HEK293 (cell line): ENCODE data around the gene OVCH1.
"Not testable (repeated sequence)": the region's sequence is repeated elsewhere in the genome, so short reads cannot be mapped to it uniquely, and the experiment has no call there.

Source experiments
- CTCF ChIA-PET: fragments of 350-600 bp; formaldehyde crosslinking; extraction: SDS; loops from one replicate; lab custom pipeline; 2021; ENCODE audit warnings: antibody characterized with exemption; lab: Yijun Ruan, JAX
- POLR2A ChIA-PET: fragments of 300-600 bp; formaldehyde crosslinking; extraction: SDS; loops from one replicate; lab custom pipeline; 2020; ENCODE audit warnings: antibody characterized with exemption, inconsistent platforms; lab: Yijun Ruan, JAX
- H3K27ac ChIP-seq: fragments of 200-500 bp; sonication (Bioruptor generic); 2 replicates; pipeline ENCODE4 v1.5.1; 2014; ENCODE audit warnings: low read depth, low read length, control low read depth, inconsistent platforms; ENCODE audit errors: extremely low read depth
- H3K36me3 ChIP-seq, 2 experiments: fragments of 200-500 bp in 1 of 2; sonication (Bioruptor generic) in 1 of 2; 1 replicate in 1 of 2; 2 replicates in 1 of 2; pipeline ENCODE4 v1.5.1; 2014 to 2017; ENCODE audit warnings: inconsistent platforms in 2 of 2, low read length in 2 of 2; ENCODE audit not compliant: control insufficient read depth in 2 of 2, insufficient read depth in 1 of 2
- H3K4me1 ChIP-seq: fragments of 200-500 bp; sonication (Bioruptor generic); 2 replicates; pipeline ENCODE4 v1.5.1; 2014; ENCODE audit warnings: mild to moderate bottlenecking, low read length, inconsistent platforms; ENCODE audit not compliant: control insufficient read depth, insufficient read depth
- H3K4me3 ChIP-seq: 2 replicates; pipeline ENCODE4 v1.5.1; 2011; ENCODE audit warnings: low read depth, mild to moderate bottlenecking, control low read depth, low read length, moderate library complexity
- H3K9me3 ChIP-seq: fragments of 200-500 bp; sonication (Bioruptor generic); 2 replicates; pipeline ENCODE4 v1.5.1; 2014; ENCODE audit warnings: low read depth, low read length, inconsistent platforms; ENCODE audit not compliant: control insufficient read depth, insufficient read depth
- BCL11B ChIP-seq: fragments of 450-650 bp; formaldehyde crosslinking; IDR thresholded peaks from 2 replicates; pipeline ENCODE4 v1.5.1; 2016; ENCODE audit warnings: low read depth, missing biosample characterization, missing genetic modification characterization
- FEZF1 ChIP-seq: fragments of 450-650 bp; formaldehyde crosslinking; IDR thresholded peaks from 2 replicates; pipeline ENCODE4 v1.5.1; 2016; ENCODE audit warnings: missing biosample characterization, missing genetic modification characterization
- GFI1B ChIP-seq: fragments of 450-650 bp; formaldehyde crosslinking; IDR thresholded peaks from 2 replicates; pipeline ENCODE4 v1.5.1; 2016; ENCODE audit warnings: missing biosample characterization, missing genetic modification characterization
- KLF16 ChIP-seq: fragments of 450-650 bp; formaldehyde crosslinking; IDR thresholded peaks from 2 replicates; pipeline ENCODE4 v1.5.1; 2017; ENCODE audit warnings: missing biosample characterization, missing genetic modification characterization
- KLF7 ChIP-seq: fragments of 450-650 bp; formaldehyde crosslinking; IDR thresholded peaks from 2 replicates; pipeline ENCODE4 v1.5.1; 2016; ENCODE audit warnings: missing biosample characterization, missing genetic modification characterization, borderline replicate concordance
- KLF8 ChIP-seq: fragments of 450-650 bp; formaldehyde crosslinking; IDR thresholded peaks from 2 replicates; pipeline ENCODE4 v1.5.1; 2016; ENCODE audit warnings: missing biosample characterization, missing genetic modification characterization
- RBAK ChIP-seq: fragments of 450-650 bp; formaldehyde crosslinking; IDR thresholded peaks from 2 replicates; pipeline ENCODE4 v1.5.1; 2016; ENCODE audit warnings: missing biosample characterization, missing genetic modification characterization
- SP2 ChIP-seq: fragments of 450-650 bp; formaldehyde crosslinking; IDR thresholded peaks from 2 replicates; pipeline ENCODE4 v1.5.1; 2016; ENCODE audit warnings: missing biosample characterization, missing genetic modification characterization
- ZFP3 ChIP-seq: fragments of 450-650 bp; formaldehyde crosslinking; IDR thresholded peaks from 2 replicates; pipeline ENCODE4 v1.5.1; 2016; ENCODE audit warnings: low read depth, missing biosample characterization, missing genetic modification characterization
- ZIC2 ChIP-seq: fragments of 450-650 bp; formaldehyde crosslinking; IDR thresholded peaks from 2 replicates; pipeline ENCODE4 v1.5.1; 2016; ENCODE audit warnings: missing biosample characterization, missing genetic modification characterization
- ZNF114 ChIP-seq: fragments of 450-650 bp; formaldehyde crosslinking; IDR thresholded peaks from 2 replicates; pipeline ENCODE4 v1.5.0; 2017; ENCODE audit warnings: missing biosample characterization, missing genetic modification characterization
- ZNF132 ChIP-seq: fragments of 450-650 bp; formaldehyde crosslinking; IDR thresholded peaks from 2 replicates; pipeline ENCODE4 v1.5.1; 2017; ENCODE audit warnings: missing biosample characterization, missing genetic modification characterization, borderline replicate concordance
- ZNF155 ChIP-seq: fragments of 450-650 bp; formaldehyde crosslinking; IDR thresholded peaks from 2 replicates; pipeline ENCODE4 v1.5.1; 2016; ENCODE audit warnings: missing biosample characterization, missing genetic modification characterization
- ZNF324 ChIP-seq: fragments of 450-650 bp; formaldehyde crosslinking; IDR thresholded peaks from 2 replicates; pipeline ENCODE4 v1.5.1; 2016; ENCODE audit warnings: missing biosample characterization, missing genetic modification characterization
- ZNF354C ChIP-seq: fragments of 450-650 bp; formaldehyde crosslinking; IDR thresholded peaks from 2 replicates; pipeline ENCODE4 v1.5.1; 2016; ENCODE audit warnings: missing biosample characterization, missing genetic modification characterization, low read depth, borderline replicate concordance
- ZNF473 ChIP-seq: fragments of 450-650 bp; formaldehyde crosslinking; IDR thresholded peaks from 2 replicates; pipeline ENCODE4 v1.5.1; 2017; ENCODE audit warnings: missing biosample characterization, missing genetic modification characterization
- ZNF521 ChIP-seq: fragments of 450-650 bp; formaldehyde crosslinking; IDR thresholded peaks from 2 replicates; pipeline ENCODE4 v1.5.1; 2017; ENCODE audit warnings: missing biosample characterization, mild to moderate bottlenecking, missing genetic modification characterization
- ZNF571 ChIP-seq: fragments of 450-650 bp; formaldehyde crosslinking; IDR thresholded peaks from 2 replicates; pipeline ENCODE4 v1.5.0; 2017; ENCODE audit warnings: missing biosample characterization, missing genetic modification characterization
- ZNF585B ChIP-seq: fragments of 450-650 bp; formaldehyde crosslinking; IDR thresholded peaks from 2 replicates; pipeline ENCODE4 v1.5.1; 2016; ENCODE audit warnings: missing biosample characterization, missing genetic modification characterization
- ZNF596 ChIP-seq: fragments of 450-650 bp; IDR thresholded peaks from 2 replicates; pipeline ENCODE4 v1.5.0; 2018; ENCODE audit warnings: missing biosample characterization, mild to moderate bottlenecking, missing genetic modification characterization, moderate library complexity
- ZNF623 ChIP-seq: fragments of 450-650 bp; formaldehyde crosslinking; IDR thresholded peaks from 2 replicates; pipeline ENCODE4 v1.5.1; 2016; ENCODE audit warnings: missing biosample characterization, missing genetic modification characterization
- ZNF658 ChIP-seq: fragments of 450-650 bp; formaldehyde crosslinking; IDR thresholded peaks from 2 replicates; pipeline ENCODE4; 2016; ENCODE audit warnings: missing biosample characterization, missing genetic modification characterization
- TF ChIP-seq, protein P1 (sequence below): fragments of 450-650 bp; formaldehyde crosslinking; conservative IDR thresholded peaks from 2 replicates; pipeline ENCODE4 v1.5.1; 2016; ENCODE audit warnings: low read depth, missing biosample characterization, missing genetic modification characterization
- TF ChIP-seq, protein P2 (sequence below): fragments of 450-650 bp; formaldehyde crosslinking; IDR thresholded peaks from 2 replicates; pipeline ENCODE4 v1.5.1; 2016; ENCODE audit warnings: missing biosample characterization, missing genetic modification characterization, low read depth
- TF ChIP-seq, protein P3 (sequence below): fragments of 450-650 bp; formaldehyde crosslinking; IDR thresholded peaks from 2 replicates; pipeline ENCODE4 v1.5.1; 2017; ENCODE audit warnings: missing biosample characterization, missing genetic modification characterization

Gene OVCH1

DNA sequence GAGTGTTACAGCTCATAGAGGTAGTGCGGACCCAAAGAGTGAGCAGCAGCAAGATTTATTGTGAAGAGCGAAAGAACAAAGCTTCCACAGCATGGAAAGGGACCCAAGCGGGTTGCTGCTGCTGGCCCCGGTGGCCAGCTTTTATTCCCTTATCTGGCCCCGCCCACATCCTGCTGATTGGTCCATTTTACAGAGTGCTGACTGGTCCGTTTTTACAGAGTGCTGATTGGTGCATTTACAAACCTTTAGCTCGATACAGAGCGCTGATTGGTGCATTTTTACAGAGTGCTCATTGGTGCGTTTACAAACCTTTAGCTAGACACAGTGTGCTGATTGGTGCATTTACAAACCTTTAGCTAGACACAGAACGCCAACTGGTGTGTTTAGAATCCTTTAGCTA is 60.7 kb downstream of the OVCH1 start:
- CTCF ChIA-PET, result interaction anchor here (0.8 kb wide), 1 partner anchor 9 kb away, joined by 4 read pairs; no protein-coding TSS in a partner anchor
- POLR2A ChIA-PET, H3K4me3 ChIP-seq: not testable (repeated sequence)

DNA sequence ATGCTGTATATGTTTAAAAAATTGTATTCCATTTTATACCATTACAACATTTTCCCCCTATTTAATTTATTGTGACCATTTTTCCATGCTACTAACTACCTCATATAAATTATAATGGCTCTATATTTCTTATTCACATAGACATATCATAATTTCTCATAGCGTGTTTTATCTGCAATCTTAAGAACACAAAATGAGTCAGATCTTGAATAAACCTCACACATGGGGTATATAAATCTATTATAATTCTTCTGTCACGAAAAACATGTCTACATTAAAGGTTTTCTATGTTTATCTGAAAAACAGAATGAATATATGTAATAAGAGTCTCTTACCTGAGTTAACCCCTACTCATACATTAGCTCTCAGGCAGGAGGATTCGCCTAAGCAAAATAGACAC is 66.0 kb downstream of the OVCH1 start:
- H3K4me3 ChIP-seq, result no peak overlapping the region
- TF ChIP-seq, protein P1, sequence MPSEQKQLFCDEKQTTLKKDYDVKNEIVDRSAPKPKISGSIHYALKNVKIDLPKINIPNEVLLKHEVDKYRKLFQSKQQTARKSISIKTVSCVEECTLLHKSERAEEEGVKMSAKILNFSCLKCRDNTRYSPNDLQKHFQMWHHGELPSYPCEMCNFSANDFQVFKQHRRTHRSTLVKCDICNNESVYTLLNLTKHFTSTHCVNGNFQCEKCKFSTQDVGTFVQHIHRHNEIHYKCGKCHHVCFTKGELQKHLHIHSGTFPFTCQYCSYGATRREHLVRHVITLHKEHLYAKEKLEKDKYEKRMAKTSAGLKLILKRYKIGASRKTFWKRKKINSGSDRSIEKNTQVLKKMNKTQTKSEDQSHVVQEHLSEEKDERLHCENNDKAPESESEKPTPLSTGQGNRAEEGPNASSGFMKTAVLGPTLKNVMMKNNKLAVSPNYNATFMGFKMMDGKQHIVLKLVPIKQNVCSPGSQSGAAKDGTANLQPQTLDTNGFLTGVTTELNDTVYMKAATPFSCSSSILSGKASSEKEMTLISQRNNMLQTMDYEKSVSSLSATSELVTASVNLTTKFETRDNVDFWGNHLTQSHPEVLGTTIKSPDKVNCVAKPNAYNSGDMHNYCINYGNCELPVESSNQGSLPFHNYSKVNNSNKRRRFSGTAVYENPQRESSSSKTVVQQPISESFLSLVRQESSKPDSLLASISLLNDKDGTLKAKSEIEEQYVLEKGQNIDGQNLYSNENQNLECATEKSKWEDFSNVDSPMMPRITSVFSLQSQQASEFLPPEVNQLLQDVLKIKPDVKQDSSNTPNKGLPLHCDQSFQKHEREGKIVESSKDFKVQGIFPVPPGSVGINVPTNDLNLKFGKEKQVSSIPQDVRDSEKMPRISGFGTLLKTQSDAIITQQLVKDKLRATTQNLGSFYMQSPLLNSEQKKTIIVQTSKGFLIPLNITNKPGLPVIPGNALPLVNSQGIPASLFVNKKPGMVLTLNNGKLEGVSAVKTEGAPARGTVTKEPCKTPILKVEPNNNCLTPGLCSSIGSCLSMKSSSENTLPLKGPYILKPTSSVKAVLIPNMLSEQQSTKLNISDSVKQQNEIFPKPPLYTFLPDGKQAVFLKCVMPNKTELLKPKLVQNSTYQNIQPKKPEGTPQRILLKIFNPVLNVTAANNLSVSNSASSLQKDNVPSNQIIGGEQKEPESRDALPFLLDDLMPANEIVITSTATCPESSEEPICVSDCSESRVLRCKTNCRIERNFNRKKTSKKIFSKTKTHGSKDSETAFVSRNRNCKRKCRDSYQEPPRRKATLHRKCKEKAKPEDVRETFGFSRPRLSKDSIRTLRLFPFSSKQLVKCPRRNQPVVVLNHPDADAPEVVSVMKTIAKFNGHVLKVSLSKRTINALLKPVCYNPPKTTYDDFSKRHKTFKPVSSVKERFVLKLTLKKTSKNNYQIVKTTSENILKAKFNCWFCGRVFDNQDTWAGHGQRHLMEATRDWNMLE (tag by site-specific recombination), result no peak
- TF ChIP-seq ZFP3 (tag by site-specific recombination) (no peak), ZNF132 (tag by site-specific recombination) (no peak), ZNF473 (tag by site-specific recombination) (no peak), RBAK (tag by site-specific recombination) (no peak), ZIC2 (tag by site-specific recombination) (no peak), KLF16 (tag by site-specific recombination) (no peak), ZNF114 (tag by site-specific recombination) (no peak), ZNF155 (tag by site-specific recombination) (no peak), KLF8 (no peak), FEZF1 (tag by site-specific recombination) (no peak), ZNF596 (no peak)
- TF ChIP-seq, protein P2, sequence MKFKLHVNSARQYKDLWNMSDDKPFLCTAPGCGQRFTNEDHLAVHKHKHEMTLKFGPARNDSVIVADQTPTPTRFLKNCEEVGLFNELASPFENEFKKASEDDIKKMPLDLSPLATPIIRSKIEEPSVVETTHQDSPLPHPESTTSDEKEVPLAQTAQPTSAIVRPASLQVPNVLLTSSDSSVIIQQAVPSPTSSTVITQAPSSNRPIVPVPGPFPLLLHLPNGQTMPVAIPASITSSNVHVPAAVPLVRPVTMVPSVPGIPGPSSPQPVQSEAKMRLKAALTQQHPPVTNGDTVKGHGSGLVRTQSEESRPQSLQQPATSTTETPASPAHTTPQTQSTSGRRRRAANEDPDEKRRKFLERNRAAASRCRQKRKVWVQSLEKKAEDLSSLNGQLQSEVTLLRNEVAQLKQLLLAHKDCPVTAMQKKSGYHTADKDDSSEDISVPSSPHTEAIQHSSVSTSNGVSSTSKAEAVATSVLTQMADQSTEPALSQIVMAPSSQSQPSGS (tag by site-specific recombination), result no peak
- TF ChIP-seq, all 188 proteins: peak for 0
- no peaks in the 10 kb centered on the region for H3K9me3 ChIP-seq
- POLR2A ChIA-PET, result no interaction called here
- CTCF ChIA-PET, result no interaction called here
- no peaks in the 10 kb centered on the region for H3K4me1 ChIP-seq
- no peaks in the 10 kb centered on the region for H3K36me3 ChIP-seq
- no peak overlapping the region for H3K27ac ChIP-seq

More for the DNA sequence above, 60.7 kb downstream of the OVCH1 start:
- not testable (repeated sequence) for H3K9me3 ChIP-seq, H3K27ac ChIP-seq, H3K36me3 ChIP-seq, H3K4me1 ChIP-seq

DNA sequence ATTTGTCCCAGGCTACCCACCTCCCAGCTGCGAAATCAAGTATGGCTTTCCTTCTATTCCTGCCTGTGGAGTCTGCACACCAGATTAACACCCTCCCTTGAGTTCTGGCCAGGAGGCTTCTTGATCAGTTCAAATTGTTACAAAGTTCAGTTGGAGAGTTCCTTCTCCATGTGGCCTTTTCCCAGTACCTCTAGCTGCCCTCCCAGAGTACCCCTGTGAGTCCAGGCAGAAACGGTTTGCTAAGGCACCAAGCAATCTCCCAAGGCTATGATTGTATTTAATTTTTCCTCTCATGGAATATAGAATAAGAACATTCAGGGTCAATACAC is 66.8 kb downstream of the OVCH1 start:
- ChIA-PET CTCF (interaction anchor here (0.6 kb wide), 1 partner anchor 766 kb away, joined by 3 read pairs; no protein-coding TSS in a partner anchor), POLR2A (no interaction called here)
- no peaks in the 10 kb centered on the region for H3K36me3 ChIP-seq
- no peaks in the 10 kb centered on the region for H3K4me1 ChIP-seq
- no peak overlapping the region for H3K27ac ChIP-seq
- no peaks in the 10 kb centered on the region for H3K9me3 ChIP-seq
- no peak overlapping the region for H3K4me3 ChIP-seq
- no peak for TF ChIP-seq ZNF623 (tag by site-specific recombination)
- TF ChIP-seq GFI1B (tag by site-specific recombination), result no peak
- no peak for TF ChIP-seq SP2 (tag by site-specific recombination)
- TF ChIP-seq BCL11B (tag by site-specific recombination), result no peak
- TF ChIP-seq, protein P3, sequence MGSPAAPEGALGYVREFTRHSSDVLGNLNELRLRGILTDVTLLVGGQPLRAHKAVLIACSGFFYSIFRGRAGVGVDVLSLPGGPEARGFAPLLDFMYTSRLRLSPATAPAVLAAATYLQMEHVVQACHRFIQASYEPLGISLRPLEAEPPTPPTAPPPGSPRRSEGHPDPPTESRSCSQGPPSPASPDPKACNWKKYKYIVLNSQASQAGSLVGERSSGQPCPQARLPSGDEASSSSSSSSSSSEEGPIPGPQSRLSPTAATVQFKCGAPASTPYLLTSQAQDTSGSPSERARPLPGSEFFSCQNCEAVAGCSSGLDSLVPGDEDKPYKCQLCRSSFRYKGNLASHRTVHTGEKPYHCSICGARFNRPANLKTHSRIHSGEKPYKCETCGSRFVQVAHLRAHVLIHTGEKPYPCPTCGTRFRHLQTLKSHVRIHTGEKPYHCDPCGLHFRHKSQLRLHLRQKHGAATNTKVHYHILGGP (tag by site-specific recombination), result no peak
- no peak for TF ChIP-seq ZNF571 (tag by site-specific recombination)
- TF ChIP-seq, protein P2 (tag by site-specific recombination), result no peak
- no peak for TF ChIP-seq ZNF585B
- TF ChIP-seq ZNF354C, result no peak
- TF ChIP-seq ZNF324 (tag by site-specific recombination), result no peak
- no peak for TF ChIP-seq KLF7
- TF ChIP-seq ZNF658, result no peak
- TF ChIP-seq ZNF521 (tag by site-specific recombination), result no peak
